HUES64 (cell line): Measurements from ENCODE around the gene SLC4A3.

Source experiments
- H3K27ac ChIP-seq: 2 replicates; pipeline ENCODE4 v1.7.0; 2013; ENCODE audit warnings: low read depth, low read length, inconsistent platforms
- H3K27me3 ChIP-seq: 2 replicates; pipeline ENCODE4 v1.6.1; 2013; ENCODE audit warnings: mild to moderate bottlenecking, low read length; ENCODE audit not compliant: insufficient read depth
- H3K36me3 ChIP-seq: 2 replicates; pipeline ENCODE4 v1.6.1; 2013; ENCODE audit warnings: mild to moderate bottlenecking, low read length; ENCODE audit not compliant: insufficient read depth
- H3K4me1 ChIP-seq: 2 replicates; pipeline ENCODE4 v1.6.1; 2013; ENCODE audit warnings: mild to moderate bottlenecking, low read length, moderate library complexity; ENCODE audit not compliant: insufficient read depth
- H3K4me3 ChIP-seq: 2 replicates; pipeline ENCODE4 v1.5.1; 2013; ENCODE audit warnings: mild to moderate bottlenecking, low read length, moderate library complexity
- H3K9ac ChIP-seq: 2 replicates; pipeline ENCODE4 v1.6.1; 2013; ENCODE audit warnings: mild to moderate bottlenecking, low read depth, low read length
- H3K9me3 ChIP-seq: 2 replicates; pipeline ENCODE4 v1.6.1; 2013; ENCODE audit warnings: low read depth, low read length; ENCODE audit not compliant: insufficient read depth
- WGBS: fragments of 150-250, 120-280 bp; methylation state at CpG from one replicate; pipeline ENCODE4 v1.1.7; 2013; ENCODE audit warnings: missing lambda C conversion rate; 5-methylcytosine and 5-hydroxymethylcytosine counted together

Gene SLC4A3

GRCh38 chr2:219634171-219634940 lies 6.9 kb downstream of the SLC4A3 start:
- WGBS, result 93% methylated on average over 15 of the region's 15 CpGs
- H3K4me1 ChIP-seq, result no peaks in the 10 kb centered on the region
- no peaks in the 10 kb centered on the region for H3K9me3 ChIP-seq
- H3K9ac ChIP-seq, result no peak overlapping the region
- H3K27ac ChIP-seq, result no peak overlapping the region
- no peak overlapping the region for H3K4me3 ChIP-seq
- H3K36me3 ChIP-seq, result peaks cover 5% of the 10 kb centered on the region; the same call in 1 of the 2 replicates
- H3K27me3 ChIP-seq, result no peaks in the 10 kb centered on the region

DNA sequence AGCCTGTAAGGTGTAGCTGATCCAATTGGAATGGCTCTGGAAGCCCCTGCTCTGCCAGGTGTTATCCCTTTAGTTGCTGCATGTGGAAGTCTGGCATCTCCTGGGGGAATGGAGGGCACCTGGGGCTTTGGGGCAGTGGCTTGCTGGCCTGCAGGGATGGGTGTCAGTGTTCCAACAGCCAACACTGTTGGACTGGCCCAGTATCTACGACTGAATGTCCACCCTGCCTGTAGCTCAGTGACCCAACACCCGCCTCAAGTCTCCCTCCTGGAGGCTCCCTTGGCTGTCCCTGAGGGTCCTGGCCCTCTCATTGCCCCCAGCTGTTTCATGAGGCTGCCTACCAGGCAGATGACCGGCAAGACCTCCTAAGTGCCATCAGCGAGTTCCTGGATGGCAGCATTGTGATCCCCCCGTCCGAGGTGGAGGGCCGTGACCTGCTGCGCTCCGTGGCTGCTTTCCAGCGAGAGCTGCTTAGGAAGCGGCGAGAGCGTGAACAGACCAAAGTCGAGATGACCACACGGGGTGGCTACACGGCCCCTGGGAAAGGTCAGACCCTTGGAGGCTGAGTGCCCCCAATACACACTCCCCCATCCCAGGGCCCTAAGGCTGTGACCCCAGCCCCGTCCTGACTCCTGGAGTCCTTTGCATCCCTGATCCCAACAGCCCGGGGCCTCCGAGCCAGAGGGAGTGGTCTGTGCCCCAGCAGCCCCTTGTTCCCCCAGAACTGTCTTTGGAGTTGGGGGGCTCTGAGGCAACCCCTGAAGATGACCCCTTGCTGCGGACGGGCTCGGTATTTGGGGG lies 7.7 kb downstream of the SLC4A3 start:
- Histone ChIP-seq H3K9ac (no peak overlapping the region), H3K9me3 (no peaks in the 10 kb centered on the region), H3K27me3 (no peaks in the 10 kb centered on the region), H3K36me3 (peaks cover 5% of the 10 kb centered on the region; the same call in 1 of the 2 replicates), H3K27ac (no peak overlapping the region), H3K4me1 (no peaks in the 10 kb centered on the region), H3K4me3 (no peak overlapping the region)
- 95% methylated on average over 22 of the region's 22 CpGs for whole genome bisulfite sequencing

- Histone ChIP-seq H3K4me1 (no peaks in the 10 kb centered on the region), H3K36me3 (peaks cover 5% of the 10 kb centered on the region; the same call in 1 of the 2 replicates)
- WGBS, result 93% methylated on average over 24 of the region's 24 CpGs
These were observed 8.9 kb downstream of the SLC4A3 start for GRCh38 chr2:219636144-219636915.

GRCh38 chr2:219636941-219637841 lies 9.8 kb downstream of the SLC4A3 start:
- no peak overlapping the region for H3K27ac ChIP-seq
- H3K9ac ChIP-seq, result no peak overlapping the region
- H3K4me3 ChIP-seq, result no peak overlapping the region
- 91% methylated on average over 13 of the region's 13 CpGs for WGBS
- no peaks in the 10 kb centered on the region for H3K9me3 ChIP-seq
- H3K4me1 ChIP-seq, result no peaks in the 10 kb centered on the region
- H3K27me3 ChIP-seq, result no peaks in the 10 kb centered on the region
- H3K36me3 ChIP-seq, result peaks cover 5% of the 10 kb centered on the region; the same call in 1 of the 2 replicates

More at GRCh38 chr2:219636144-219636915, 8.9 kb downstream of the SLC4A3 start:
- H3K27ac ChIP-seq, result no peak overlapping the region
- no peak overlapping the region for H3K9ac ChIP-seq
- no peak overlapping the region for H3K4me3 ChIP-seq
- H3K9me3 ChIP-seq, result no peaks in the 10 kb centered on the region
- no peaks in the 10 kb centered on the region for H3K27me3 ChIP-seq

GRCh38 chr2:219637842-219638185 lies 10.4 kb downstream of the SLC4A3 start:
- Histone ChIP-seq H3K9me3 (no peaks in the 10 kb centered on the region), H3K27me3 (peaks cover 2% of the 10 kb centered on the region; the same call in 1 of the 2 replicates), H3K4me1 (peaks cover 2% of the 10 kb centered on the region; the same call in 1 of the 2 replicates), H3K36me3 (peaks cover 5% of the 10 kb centered on the region; the same call in 1 of the 2 replicates), H3K27ac (no peak overlapping the region), H3K4me3 (no peak overlapping the region), H3K9ac (no peak overlapping the region)
- WGBS, result 94% methylated on average over 9 of the region's 9 CpGs

DNA sequence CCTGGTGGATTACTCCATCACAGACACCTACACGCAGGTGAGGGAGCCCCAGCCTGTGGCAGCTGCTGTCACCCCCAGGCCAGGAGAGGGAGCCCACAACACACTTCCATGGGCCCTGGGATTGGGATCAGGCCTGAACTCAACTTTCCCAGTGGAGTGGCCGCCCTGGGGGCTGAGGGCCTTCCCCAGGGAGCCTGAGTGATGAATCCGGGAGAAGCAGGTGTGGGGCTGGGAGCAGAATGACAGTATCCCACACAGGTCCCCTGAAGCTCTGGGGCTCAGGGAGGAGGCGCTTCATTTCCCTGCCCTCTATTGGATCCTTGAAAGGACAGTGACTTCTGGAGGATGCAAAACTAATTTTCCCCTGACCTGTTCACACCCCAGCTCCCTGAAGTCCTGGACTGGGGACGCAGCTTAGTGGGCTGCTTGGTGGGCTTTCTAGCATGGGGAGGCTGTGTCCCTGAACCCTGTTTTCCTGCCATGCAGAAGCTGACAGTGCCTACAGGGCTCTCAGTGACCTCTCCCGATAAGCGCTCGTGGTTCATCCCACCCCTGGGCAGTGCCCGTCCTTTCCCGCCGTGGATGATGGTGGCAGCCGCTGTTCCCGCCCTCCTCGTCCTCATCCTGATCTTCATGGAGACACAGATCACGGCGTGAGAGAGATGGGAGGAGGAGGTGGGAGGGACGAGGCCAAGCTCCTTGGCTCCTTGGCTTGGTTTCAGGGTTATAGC lies 11.0 kb downstream of the SLC4A3 start:
- Histone ChIP-seq H3K4me1 (peaks cover 2% of the 10 kb centered on the region; the same call in 1 of the 2 replicates), H3K9ac (no peak overlapping the region), H3K9me3 (no peaks in the 10 kb centered on the region), H3K4me3 (no peak overlapping the region), H3K36me3 (no peaks in the 10 kb centered on the region), H3K27ac (no peak overlapping the region), H3K27me3 (peaks cover 7% of the 10 kb centered on the region; the same call in 1 of the 2 replicates)
- 91% methylated on average over 17 of the region's 17 CpGs for WGBS

- Histone ChIP-seq H3K27me3 (peaks cover 7% of the 10 kb centered on the region; the same call in 1 of the 2 replicates), H3K4me3 (no peak overlapping the region), H3K9me3 (no peaks in the 10 kb centered on the region), H3K36me3 (no peaks in the 10 kb centered on the region), H3K4me1 (peaks cover 2% of the 10 kb centered on the region; the same call in 1 of the 2 replicates), H3K27ac (no peak overlapping the region), H3K9ac (no peak overlapping the region)
- 92% methylated on average over 24 of the region's 24 CpGs for WGBS
These were observed 11.7 kb downstream of the SLC4A3 start for GRCh38 chr2:219638948-219639755.

DNA sequence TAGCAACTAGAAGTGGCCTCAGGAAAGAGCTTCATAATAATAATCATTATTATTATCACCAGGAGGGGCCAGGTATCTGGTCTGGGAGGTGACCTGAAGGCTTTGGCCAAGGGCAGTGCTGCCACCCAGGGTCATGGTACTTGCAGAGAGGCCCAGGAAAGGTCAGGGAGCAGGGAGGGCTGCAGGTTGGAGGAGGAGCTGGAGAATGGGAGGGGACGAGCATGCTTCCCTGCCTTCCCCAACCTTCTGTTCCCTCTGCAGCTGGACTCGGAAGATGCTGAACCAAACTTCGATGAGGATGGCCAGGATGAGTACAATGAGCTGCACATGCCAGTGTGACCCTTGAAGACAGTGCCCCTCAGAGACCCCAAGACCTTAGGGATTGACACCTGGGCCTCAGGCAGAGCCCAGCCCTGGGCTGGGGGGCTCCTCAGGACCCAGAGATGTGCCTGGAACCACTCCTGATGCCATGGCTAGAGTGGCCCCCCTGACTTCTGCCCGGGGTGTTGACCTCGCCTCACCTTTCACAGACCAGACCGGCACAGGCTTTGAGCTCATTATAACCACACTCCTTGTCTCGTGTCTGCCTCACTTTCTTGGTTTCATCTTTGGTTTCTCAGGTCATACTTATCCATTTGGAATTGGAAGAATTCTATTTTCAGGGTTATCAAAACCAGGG lies 14.1 kb downstream of the SLC4A3 start:
- Histone ChIP-seq H3K36me3 (no peaks in the 10 kb centered on the region), H3K4me3 (no peak overlapping the region), H3K9ac (no peak overlapping the region), H3K9me3 (no peaks in the 10 kb centered on the region), H3K27me3 (peaks cover 7% of the 10 kb centered on the region; the same call in 1 of the 2 replicates), H3K4me1 (peaks cover 17% of the 10 kb centered on the region; the same call in 1 of the 2 replicates), H3K27ac (no peak overlapping the region)
- WGBS, result 94% methylated on average over 7 of the region's 7 CpGs

DNA sequence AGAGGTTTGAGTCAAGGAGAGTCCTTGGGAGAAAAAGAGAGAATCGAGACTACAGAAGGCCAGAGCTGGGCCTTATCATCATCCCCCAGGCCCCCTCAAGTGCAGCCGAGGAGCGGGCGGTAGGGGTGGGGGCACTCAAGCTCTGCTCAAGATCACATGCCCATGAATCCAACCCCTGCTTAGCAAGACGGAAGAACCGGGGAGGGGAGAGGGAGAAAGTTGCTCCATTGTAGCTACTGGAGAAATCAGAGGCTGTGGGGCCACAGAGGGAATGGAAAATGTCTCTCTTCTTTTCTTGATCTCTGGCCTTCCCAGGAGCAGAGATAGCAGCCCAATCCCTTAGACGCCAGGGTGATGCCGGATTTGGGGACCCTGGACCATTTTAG lies 14.6 kb downstream of the SLC4A3 start:
- H3K27me3 ChIP-seq, result peaks cover 7% of the 10 kb centered on the region; the same call in 1 of the 2 replicates
- H3K9ac ChIP-seq, result no peak overlapping the region
- 92% methylated on average over 8 of the region's 8 CpGs for WGBS
- H3K4me1 ChIP-seq, result peaks cover 20% of the 10 kb centered on the region; the same call in 1 of the 2 replicates
- H3K4me3 ChIP-seq, result no peak overlapping the region
- no peaks in the 10 kb centered on the region for H3K36me3 ChIP-seq
- H3K9me3 ChIP-seq, result no peaks in the 10 kb centered on the region
- no peak overlapping the region for H3K27ac ChIP-seq
